Esophagus squamous epithelium (tissue), 5 donors: ENCODE data around the gene RIMS4. TPM values are rescaled to one million over a fixed set of nuclear protein-coding genes. Genes with fewer than 3 reads are reported as not detected.

Experiments
- DNase-seq: peaks from one replicate; lab custom pipeline; 2025; lab: John Stamatoyannopoulos, UW
- H3K27ac ChIP-seq, 4 donors: fragments of 200-600 bp; sonication (generic); one replicate each; pipeline ENCODE4 v1.5.1; 2016 to 2019; ENCODE audit warnings: mild to moderate bottlenecking in 1 of 4
- H3K27me3 ChIP-seq, 4 donors: fragments of 200-600 bp; sonication (generic); 1 replicate in 3 of 4; 2 replicates in 1 of 4; pipeline versions ENCODE4 v1.5.1 to v1.6.0; 2017 to 2021; ENCODE audit warnings: antibody characterized with exemption in 1 of 4
- H3K36me3 ChIP-seq, 3 donors: fragments of 200-600 bp; sonication (generic); one replicate each; pipeline ENCODE4 v1.5.1; 2016 to 2019
- H3K4me1 ChIP-seq, 3 donors: fragments of 200-600 bp; sonication (generic); one replicate each; pipeline ENCODE4 v1.5.1; 2017 to 2019
- H3K4me3 ChIP-seq, 4 donors: fragments of 200-600 bp; sonication (generic); 1 replicate in 3 of 4; 2 replicates in 1 of 4; pipeline ENCODE4 v1.5.1; 2016 to 2019; ENCODE audit warnings: mild to moderate bottlenecking in 2 of 4, moderate library complexity in 1 of 4
- H3K9me3 ChIP-seq, 3 donors: fragments of 200-600 bp; sonication (generic); one replicate each; pipeline ENCODE4 v1.5.1; 2016 to 2019
- CTCF ChIP-seq, 6 experiments: fragments of 450-650 bp in 4 of 6; fragments of 200-600 bp in 2 of 6; sonication (generic) in 2 of 6; IDR thresholded peaks; one replicate each; pipeline ENCODE4 v1.5.1; 2016 to 2019; ENCODE audit warnings: antibody characterized with exemption in 6 of 6, mild to moderate bottlenecking in 4 of 6, moderate library complexity in 4 of 6
- POLR2A ChIP-seq, 4 donors: fragments of 450-650 bp; IDR thresholded peaks; one replicate each; pipeline ENCODE4 v1.6.1; 2017; ENCODE audit warnings: antibody characterized with exemption in 4 of 4, mild to moderate bottlenecking in 4 of 4, moderate library complexity in 3 of 4
- WGBS, 2 donors: methylation state at CpG; one replicate each; pipeline ENCODE4 v1.1.5; 2018; 5-methylcytosine and 5-hydroxymethylcytosine counted together
- intact Hi-C: fragments of 100-400 bp; cut with DNase I; formaldehyde crosslinking; loops from one replicate; pipeline ENCODE4 v1.15.0; 2022
- total RNA-seq, 4 donors: library from RNA; depleted of rRNA; stranded (reverse); fragments of >200 nt; gene quantifications; one replicate each; pipeline ENCODE4 v1.1.0, GENCODE V29; 2016
- donor health status: DM: yes; HTN: yes; CAD: no.

RIMS4 gene
- total RNA-seq, 4 donors from 2014 or later: 0.32 to 1.7 TPM; not detected in 2

- no peak overlapping the region for H3K27ac ChIP-seq
- H3K36me3 ChIP-seq: no peaks in the 10 kb centered on the region
- no peaks in the 10 kb centered on the region for H3K4me1 ChIP-seq
- TF ChIP-seq CTCF (IDR thresholded peaks at IDR 0.05): no peak
- no peak for TF ChIP-seq POLR2A (IDR thresholded peaks at IDR 0.05)
- DNase-seq: no peak
- 46 to 67% methylated on average over 3 of the region's 3 CpGs for WGBS, 2 donors
- intact Hi-C loops: no loop called here
- no peak overlapping the region for H3K4me3 ChIP-seq
- peaks cover 0 to 14% (median 0%) of the 10 kb centered on the region in 4 donors for H3K27me3 ChIP-seq
- no peaks in the 10 kb centered on the region for H3K9me3 ChIP-seq
Measured at GRCh38 chr20:44851545-44851944, 41.2 kb upstream of the RIMS4 start.

GRCh38 chr20:44850837-44851236 lies 40.5 kb upstream of the RIMS4 start:
- no peaks in the 10 kb centered on the region for H3K36me3 ChIP-seq
- no peak overlapping the region for H3K4me3 ChIP-seq
- no peaks in the 10 kb centered on the region for H3K9me3 ChIP-seq
- intact Hi-C loops: no loop called here
- peaks cover 0 to 14% (median 0%) of the 10 kb centered on the region in 4 donors for H3K27me3 ChIP-seq
- no peaks in the 10 kb centered on the region for H3K4me1 ChIP-seq
- TF ChIP-seq POLR2A (IDR thresholded peaks at IDR 0.05) (no peak), CTCF (IDR thresholded peaks at IDR 0.05) (no peak)
- WGBS, 2 donors: 57 to 76% methylated on average over 1 of the region's 1 CpG
- no peak overlapping the region for H3K27ac ChIP-seq
- DNase-seq: no peak

- Histone ChIP-seq H3K9me3 (no peaks in the 10 kb centered on the region), H3K4me3 (no peak overlapping the region), H3K36me3 (no peaks in the 10 kb centered on the region), H3K27me3 (peaks cover 0 to 18% (median 0%) of the 10 kb centered on the region in 4 donors), H3K4me1 (no peaks in the 10 kb centered on the region), H3K27ac (no peak overlapping the region)
- intact Hi-C loops: no loop called here
- no peak for DNase-seq
- no peak for TF ChIP-seq CTCF (IDR thresholded peaks at IDR 0.05)
- no peak for TF ChIP-seq POLR2A (IDR thresholded peaks at IDR 0.05)
- WGBS, 2 donors: 65 to 71% methylated on average over 3 of the region's 3 CpGs
Measured at GRCh38 chr20:44850272-44850671, 39.9 kb upstream of the RIMS4 start.

- 60 to 79% methylated on average over 1 of the region's 1 CpG for WGBS, 2 donors
- Histone ChIP-seq H3K36me3 (no peaks in the 10 kb centered on the region), H3K27ac (no peak overlapping the region), H3K9me3 (no peaks in the 10 kb centered on the region), H3K4me3 (no peak overlapping the region), H3K4me1 (no peaks in the 10 kb centered on the region), H3K27me3 (peaks cover 0 to 24% (median 0%) of the 10 kb centered on the region in 4 donors)
- DNase-seq: no peak
- no peak for TF ChIP-seq CTCF (IDR thresholded peaks at IDR 0.05)
- TF ChIP-seq POLR2A (IDR thresholded peaks at IDR 0.05): no peak
- intact Hi-C loops: no loop called here
Measured at GRCh38 chr20:44849703-44850102, 39.4 kb upstream of the RIMS4 start.

- Histone ChIP-seq H3K27me3 (peaks cover 0 to 36% (median 0%) of the 10 kb centered on the region in 4 donors), H3K4me3 (no peak overlapping the region), H3K36me3 (no peaks in the 10 kb centered on the region), H3K27ac (no peak overlapping the region), H3K4me1 (no peaks in the 10 kb centered on the region), H3K9me3 (no peaks in the 10 kb centered on the region)
- intact Hi-C loops: no loop called here
- 54 to 62% methylated on average over 4 of the region's 4 CpGs for WGBS, 2 donors
- TF ChIP-seq POLR2A (IDR thresholded peaks at IDR 0.05) (no peak), CTCF (IDR thresholded peaks at IDR 0.05) (no peak)
- no peak for DNase-seq
Measured at GRCh38 chr20:44848254-44849015, 38.1 kb upstream of the RIMS4 start.
